ENCODE measurements around the gene RFX1.

GRCh38 chr19:13942023-13942684, 64.0 kb downstream of the RFX1 start:
- no peak for TF ChIP-seq CTCF (IDR thresholded peaks at IDR 0.05; ENCODE audit: low read depth, low read length)
- TF ChIP-seq EZH2phosphoT487 (IDR thresholded peaks at IDR 0.05; ENCODE audit: low read depth) = no peak

Measured in OCI-LY3 (cell line).